Endothelial cell of umbilical vein (primary cell): ENCODE measurements around the gene APLN.

Experiments
- EZH2 ChIP-seq: IDR thresholded peaks from 2 replicates; pipeline ENCODE4 v1.6.1; 2012; ENCODE audit warnings: borderline replicate concordance, low read depth, mild to moderate bottlenecking, moderate library complexity, low read length, inconsistent platforms; ENCODE audit not compliant: severe bottlenecking
- JUN ChIP-seq: IDR thresholded peaks from 2 replicates; pipeline ENCODE4 v1.6.1; 2011; ENCODE audit warnings: borderline replicate concordance, low read depth; ENCODE audit not compliant: insufficient read length, insufficient read depth
- POLR2A ChIP-seq: IDR thresholded peaks from 2 replicates; pipeline ENCODE4 v1.6.1; 2012; ENCODE audit warnings: low read depth, mild to moderate bottlenecking, control low read depth, low read length
- TF ChIP-seq, protein P1 (sequence below), 2 donors: IDR thresholded peaks; 1 replicate in 1 of 2; 2 replicates in 1 of 2; pipeline ENCODE4 v1.5.1; 2011; ENCODE audit warnings: low read length in 2 of 2, mild to moderate bottlenecking in 2 of 2, moderate library complexity in 2 of 2, control low read depth in 1 of 2, inconsistent platforms in 1 of 2, low read depth in 1 of 2; ENCODE audit not compliant: insufficient read depth in 1 of 2; ENCODE audit errors: extremely low read depth in 1 of 2
- TF ChIP-seq, protein P2 (sequence below): IDR thresholded peaks from 2 replicates; pipeline ENCODE4 v1.6.1; 2011; ENCODE audit not compliant: insufficient read depth, insufficient read length

DNA sequence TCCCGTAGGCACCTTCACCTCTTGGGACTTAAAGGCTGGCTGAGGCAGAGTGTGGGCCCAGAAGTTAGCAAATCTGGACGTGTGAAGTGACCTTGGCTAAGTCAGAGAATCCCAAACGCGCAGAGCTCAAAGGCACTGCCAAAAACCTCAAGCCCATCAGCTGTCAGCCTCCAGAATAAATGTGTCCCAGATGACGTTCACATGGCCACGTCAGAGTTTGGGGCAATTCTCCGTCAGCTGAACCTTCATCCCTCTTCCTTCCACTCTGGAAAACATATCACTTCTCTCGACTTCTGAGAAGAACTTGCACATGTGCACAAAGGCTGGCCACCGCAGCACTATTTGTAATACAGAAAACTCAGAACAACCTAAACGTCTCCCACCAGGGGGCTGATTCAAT, 35.7 kb upstream of the APLN start:
- TF ChIP-seq, protein P1, sequence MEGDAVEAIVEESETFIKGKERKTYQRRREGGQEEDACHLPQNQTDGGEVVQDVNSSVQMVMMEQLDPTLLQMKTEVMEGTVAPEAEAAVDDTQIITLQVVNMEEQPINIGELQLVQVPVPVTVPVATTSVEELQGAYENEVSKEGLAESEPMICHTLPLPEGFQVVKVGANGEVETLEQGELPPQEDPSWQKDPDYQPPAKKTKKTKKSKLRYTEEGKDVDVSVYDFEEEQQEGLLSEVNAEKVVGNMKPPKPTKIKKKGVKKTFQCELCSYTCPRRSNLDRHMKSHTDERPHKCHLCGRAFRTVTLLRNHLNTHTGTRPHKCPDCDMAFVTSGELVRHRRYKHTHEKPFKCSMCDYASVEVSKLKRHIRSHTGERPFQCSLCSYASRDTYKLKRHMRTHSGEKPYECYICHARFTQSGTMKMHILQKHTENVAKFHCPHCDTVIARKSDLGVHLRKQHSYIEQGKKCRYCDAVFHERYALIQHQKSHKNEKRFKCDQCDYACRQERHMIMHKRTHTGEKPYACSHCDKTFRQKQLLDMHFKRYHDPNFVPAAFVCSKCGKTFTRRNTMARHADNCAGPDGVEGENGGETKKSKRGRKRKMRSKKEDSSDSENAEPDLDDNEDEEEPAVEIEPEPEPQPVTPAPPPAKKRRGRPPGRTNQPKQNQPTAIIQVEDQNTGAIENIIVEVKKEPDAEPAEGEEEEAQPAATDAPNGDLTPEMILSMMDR (IDR thresholded peaks at IDR 0.05; ENCODE audit: extremely low read depth in 1 of 2, insufficient read depth in 1 of 2, low read depth in 1 of 2, low read length in 2 of 2): no peak
- TF ChIP-seq JUN: no peak
- TF ChIP-seq EZH2: no peak
- no peak for TF ChIP-seq POLR2A
- TF ChIP-seq, protein P2, sequence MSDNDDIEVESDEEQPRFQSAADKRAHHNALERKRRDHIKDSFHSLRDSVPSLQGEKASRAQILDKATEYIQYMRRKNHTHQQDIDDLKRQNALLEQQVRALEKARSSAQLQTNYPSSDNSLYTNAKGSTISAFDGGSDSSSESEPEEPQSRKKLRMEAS: no peak
